Activated CD4-positive, alpha-beta T cell treated with anti-CD3 and anti-CD28 coated beads, Interleukin-2, Interleukin-4, amounts not matched to agents 100 ng/mL and 50 ng/mL, durations not matched to agents 16 hours and 8 hours (primary cell): ENCODE measurements around the gene VWF.
"Not testable (repeated sequence)": the region's sequence is repeated elsewhere in the genome, so short reads cannot be mapped to it uniquely, and the experiment has no call there.

Experiments used
- DNase-seq: peaks from one replicate; pipeline ENCODE4 v3.0.0-alpha.2; 2020; ENCODE audit warnings: low spot score

Gene VWF

DNA sequence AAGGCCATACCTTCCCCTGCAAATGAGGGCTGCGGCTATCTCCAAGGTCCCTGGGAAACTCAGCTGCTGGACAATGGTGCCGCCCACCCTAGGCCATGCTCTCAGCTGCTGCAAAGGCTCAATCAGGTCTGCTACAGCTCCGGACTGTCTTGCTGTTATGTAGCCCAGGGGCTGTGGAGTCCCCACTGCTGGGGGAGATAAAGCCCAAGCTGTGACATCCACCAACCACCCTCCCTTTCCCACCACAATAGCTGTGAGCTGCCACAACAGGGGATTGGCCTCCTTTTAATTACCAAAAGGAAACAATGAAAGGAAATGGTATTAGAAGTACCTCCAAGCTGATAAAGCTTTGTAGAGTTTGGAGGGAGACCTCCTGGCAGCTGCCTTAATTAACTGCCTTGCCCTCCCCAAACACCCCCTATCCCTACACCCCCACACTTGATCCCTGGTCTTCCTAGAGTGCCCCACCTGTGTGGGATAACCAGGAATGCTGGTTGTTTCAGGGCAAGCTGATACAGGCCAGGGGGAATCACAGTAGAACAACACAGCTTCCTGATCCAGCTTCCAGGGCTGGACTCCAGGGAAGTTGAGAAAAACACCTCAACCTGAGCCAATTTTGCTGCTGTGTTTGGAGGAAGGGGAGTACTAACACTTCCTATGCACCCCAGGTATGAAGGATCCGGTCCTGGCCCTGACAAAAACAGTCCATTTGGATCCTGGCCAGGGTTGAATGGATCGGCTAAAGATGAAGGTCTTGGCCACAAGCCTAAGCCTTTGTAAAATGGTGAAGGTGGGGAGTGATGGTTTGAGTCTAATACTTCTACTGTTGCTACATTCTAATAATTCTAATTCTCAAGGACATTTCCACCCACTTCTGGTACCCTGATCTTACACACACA is at the start of gene VWF:
Gene VWF (minus strand): TSS at position 260 of the 899 bp plus-strand sequence. CDS start 1,474 bp downstream, outside the sequence.
- no peak for DNase-seq

DNA sequence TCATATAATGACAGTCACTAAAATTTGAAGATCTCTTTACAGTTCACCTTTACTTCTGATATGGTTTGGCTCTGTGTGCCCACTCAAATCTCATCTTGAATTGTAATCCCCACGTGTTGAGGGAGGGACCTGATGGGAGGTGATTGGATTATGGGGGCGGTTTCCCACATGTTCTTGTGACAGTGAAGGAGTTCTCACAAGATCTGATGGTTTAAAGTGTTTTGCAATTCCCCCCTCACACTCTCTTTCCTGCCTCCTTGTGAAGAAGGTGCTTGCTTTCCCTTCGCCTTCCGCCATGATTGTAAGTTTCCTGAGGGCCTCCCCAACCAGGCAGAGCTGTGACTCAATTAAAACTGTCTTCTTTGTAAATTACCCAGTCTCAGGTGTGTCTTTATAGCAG is 48.4 kb upstream of the VWF start:
- DNase-seq, result no peak

- DNase-seq, result no peak
These were observed 47.6 kb upstream of the VWF start for GRCh38 chr12:6172086-6172485.

DNA sequence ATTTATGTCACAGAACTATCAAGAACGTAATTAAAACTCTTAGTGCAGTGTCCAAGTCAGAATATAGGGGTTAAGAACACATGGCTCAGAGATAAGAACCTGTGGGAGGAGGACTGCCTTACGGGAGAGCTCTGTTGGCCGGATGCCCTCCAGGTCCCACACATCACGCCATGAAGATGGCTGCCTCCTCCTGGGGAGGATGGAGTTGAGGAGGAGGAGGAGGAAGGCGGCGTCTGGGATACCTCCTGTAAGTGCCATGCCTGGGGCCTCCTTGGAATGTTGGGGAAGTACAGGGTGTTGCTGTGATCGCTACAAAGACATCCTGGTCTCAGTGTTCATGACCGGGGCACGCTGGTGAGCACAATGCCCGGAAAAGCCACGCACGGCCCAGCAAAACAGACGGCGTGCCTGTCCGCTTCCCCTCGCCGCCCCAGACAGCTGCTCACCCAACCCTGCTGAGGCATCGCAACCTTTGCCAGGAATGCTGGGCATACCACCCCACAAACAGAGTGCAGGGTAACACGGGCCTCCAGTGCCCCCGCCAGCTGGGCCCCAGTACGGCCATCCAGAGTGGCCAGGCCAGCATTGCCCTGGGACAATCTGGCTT is 47.0 kb upstream of the VWF start:
- no peak for DNase-seq

GRCh38 chr12:6167327-6168280 is 43.1 kb upstream of the VWF start:
- peak; percentile 71 for DNase-seq

- no peak for DNase-seq
These were observed 42.3 kb upstream of the VWF start for GRCh38 chr12:6166808-6167207.

DNA sequence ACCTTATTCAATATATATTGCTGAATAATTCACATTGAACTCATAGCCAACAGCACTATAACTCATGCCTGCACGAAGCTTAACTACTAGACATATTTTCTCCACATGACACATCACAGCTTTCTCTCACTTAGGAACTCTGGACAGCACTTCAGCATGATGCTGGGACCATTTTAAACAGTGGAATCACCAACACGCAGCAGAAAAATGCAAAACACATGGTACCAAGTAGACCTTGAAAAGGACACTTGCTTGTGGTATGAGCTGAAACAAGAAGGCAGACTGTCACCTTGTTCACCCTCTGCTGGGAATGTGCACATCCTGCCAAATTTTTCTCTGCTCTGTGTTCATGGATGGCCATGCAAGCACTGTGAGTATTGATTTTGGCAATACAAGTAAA is 40.9 kb upstream of the VWF start:
- no peak for DNase-seq

DNA sequence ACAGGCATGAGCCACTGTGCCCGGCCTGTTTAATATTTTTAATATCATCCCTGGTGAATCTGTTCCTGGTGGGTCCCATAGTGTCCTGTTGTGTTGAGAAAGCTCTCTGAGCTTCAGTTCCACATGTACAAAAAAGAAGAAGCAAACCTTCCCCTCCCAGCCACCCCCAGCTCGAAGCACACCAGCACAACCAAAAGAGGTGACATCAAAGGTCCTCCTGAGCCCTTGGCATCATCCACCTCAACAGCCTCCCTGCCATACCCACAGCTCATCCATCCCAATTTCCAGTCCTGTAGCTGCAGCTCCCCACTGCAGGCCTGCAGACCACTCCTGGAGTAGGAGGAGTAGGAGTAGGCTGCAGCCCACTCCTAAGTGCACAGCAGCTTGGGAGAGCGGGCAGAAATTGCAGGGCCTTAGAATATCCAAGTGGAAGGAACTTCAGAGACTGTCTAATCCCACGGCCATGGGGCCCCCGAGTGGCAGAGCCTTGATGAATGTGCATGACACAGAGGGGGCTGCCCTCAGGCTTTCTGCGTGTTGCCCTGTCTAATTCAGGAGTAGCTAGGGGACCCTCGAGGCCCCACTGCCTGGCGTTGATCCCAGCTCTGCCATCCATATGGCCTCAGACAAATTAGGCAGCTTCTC is 39.1 kb upstream of the VWF start:
- no peak for DNase-seq

DNA sequence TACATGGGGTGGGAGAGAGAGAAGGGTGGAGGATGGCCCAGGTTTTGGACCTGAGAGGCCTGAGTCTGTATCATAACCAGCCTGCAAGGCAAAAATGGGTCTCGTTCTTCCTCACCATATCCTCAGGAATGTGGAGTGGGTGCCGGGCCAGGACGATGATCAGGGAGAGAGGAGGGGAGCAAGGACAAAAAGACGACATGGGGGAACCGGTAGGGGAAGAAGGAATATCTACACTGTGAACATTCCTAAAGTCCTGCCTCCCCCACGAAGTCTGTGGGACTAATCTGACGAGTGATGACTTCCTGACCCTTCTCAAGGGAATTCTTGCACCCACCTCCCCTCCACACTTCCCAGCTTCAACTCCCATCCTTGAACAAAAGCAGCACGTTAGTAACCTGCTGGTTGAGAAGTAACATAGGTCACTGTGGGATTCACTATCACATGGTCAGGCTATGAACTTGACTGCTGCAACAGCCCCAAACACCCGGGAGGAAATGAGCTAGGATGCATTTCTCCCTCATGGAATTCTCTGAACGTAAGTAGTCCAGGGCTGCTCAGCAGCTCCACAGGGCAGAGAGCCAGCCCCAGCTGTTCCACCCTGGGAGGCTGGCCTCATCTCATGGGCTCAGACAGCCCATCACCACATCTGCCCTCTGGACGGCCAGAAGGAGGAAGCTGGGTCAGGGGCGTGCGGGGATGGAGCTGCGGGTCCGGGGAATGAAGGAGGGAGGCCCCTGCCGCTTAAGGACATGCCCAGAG is 36.8 kb upstream of the VWF start:
- DNase-seq, result no peak

- DNase-seq, result not testable (repeated sequence)
These were observed 35.7 kb upstream of the VWF start for GRCh38 chr12:6160049-6160649.

DNA sequence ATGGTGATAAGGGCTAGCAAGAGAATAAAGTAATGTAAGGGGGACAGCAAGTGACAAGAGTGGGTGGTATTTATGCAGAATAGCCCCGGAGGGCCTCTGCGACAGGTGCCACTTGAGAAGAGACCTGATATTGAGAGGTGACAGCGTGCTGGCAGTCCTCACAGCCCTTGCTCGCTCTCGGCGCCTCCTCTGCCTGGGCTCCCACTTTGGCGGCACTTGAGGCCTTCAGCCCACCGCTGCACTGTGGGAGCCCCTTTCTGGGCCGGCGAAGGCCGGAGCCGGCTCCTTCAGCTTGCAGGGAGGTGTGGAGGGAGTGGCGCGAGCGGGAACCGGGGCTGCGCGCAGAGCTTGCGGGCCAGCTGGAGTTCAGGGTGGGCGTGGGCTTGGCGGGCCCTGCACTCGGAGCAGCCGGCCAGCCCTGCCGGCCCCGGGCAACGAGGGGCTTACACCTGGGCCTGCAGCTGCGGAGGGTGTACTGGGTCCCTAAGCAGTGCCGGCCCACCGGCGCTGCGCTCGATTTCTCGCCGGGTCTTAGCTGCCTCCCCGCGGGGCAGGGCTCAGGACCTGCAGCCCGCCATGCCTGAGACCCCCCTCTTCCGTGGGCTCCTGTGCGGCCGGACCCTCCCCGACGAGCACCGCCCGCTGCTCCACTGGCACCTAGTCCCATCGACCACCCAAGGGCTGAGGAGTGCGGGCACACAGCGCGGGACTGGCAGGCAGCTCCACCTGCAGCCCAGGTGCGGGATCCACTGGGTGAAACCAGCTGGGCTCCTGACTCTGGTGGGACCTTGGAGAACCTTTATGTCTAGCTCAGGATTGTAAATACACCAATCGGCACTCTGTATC is 34.9 kb upstream of the VWF start:
- not testable (repeated sequence) for DNase-seq

DNA sequence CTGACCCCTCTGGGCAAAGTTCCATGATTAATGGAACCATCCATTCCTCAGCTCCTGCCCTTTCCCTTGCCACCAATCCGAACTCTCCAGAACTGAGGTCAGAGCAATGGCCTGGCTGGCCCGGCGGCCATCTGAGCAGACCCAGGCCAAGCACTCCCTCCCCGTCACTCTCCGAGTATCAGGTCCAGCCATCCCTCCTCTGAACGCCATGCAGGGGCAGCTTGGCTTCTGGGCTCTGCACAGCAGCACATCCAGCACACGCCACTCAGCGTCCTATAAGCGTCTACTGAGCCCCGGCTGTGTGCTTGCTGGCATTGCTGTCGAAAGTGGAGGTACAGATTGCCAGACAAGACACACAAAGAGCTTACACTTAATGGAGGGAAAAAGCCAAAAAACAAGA is 34.3 kb upstream of the VWF start:
- no peak for DNase-seq

- DNase-seq, result no peak
These were observed 33.8 kb upstream of the VWF start for GRCh38 chr12:6158255-6158654.

DNA sequence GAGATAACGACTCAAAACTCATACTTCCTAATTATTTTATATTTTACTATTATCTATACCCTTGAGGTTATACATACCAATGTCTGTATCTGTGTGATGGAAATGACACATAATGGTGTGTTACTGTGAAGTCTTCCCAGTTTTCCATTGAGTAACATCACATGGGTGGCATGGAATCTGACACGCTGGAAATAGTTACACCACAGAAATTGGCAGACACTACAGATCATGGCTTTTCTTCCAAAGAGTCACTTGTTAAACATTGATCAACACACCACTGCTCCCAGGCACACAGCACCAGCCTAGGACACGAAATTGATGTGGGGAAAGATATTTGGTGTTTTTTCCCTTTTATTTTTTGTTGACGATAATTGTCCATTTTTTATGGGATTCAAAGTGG is 33.0 kb upstream of the VWF start:
- DNase-seq, result no peak

- DNase-seq, result no peak
These were observed 30.4 kb upstream of the VWF start for GRCh38 chr12:6154730-6155459.

- not testable (repeated sequence) for DNase-seq
These were observed 24.3 kb upstream of the VWF start for GRCh38 chr12:6148722-6149121.

DNA sequence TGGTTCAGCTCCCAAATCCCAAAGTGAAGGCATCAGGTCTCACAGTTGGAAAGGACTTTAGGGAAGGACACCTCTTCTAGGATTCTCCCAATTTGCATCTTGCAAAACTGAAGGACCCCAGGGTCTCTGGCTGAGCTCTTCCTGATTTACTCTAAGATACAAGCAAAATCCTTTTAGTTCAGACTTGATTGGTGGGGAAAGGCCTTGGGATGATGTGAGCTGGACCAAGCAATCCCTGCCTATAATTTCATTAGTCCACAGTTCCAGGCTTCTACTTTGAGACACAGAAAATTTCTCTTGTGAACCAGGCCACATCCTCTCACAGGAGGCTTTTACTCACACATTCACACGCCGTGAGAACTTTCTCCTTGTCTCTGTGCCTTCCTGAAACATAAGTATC is 23.6 kb upstream of the VWF start:
- DNase-seq, result no peak

DNA sequence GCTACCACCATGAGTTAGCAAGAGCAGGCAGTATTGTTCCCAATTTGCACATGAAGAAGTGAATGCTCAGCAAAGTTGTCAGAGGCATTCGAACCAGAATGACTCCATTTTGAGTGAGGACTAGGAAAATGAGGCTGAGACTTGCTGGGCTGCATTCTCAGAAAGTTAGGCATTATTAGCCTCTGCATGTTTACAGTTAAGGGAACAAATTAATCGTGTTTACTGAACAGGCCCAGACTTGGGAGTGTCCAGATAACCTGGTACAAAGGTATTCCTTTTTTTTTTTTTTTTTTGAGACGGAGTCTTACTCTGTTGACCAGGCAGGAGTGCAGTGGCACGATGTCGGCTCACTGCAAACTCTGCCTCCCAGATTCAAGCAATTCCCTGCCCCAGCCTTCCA is 22.5 kb upstream of the VWF start:
- DNase-seq, result no peak

DNA sequence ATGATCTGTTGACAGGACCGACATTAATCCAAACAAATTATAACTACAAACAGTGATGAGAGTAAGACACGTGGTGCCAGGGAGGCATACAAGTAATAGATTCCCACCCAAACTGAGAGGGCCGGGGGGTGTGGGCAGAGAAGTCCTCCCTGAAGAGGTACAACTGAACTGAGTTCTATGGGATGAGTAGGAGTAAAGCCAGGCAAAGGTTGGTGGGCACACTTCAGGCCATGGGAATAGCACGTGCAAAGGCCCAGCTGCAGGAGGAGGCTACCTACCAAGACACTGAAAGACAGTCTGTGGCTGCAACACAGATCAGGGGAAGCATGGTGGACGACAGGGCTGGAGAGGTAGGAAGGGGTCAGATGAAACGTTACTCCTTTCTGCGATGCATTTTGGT is 22.0 kb upstream of the VWF start:
- DNase-seq, result no peak
